Measurements from ENCODE around the gene DDO.

- TF ChIP-seq, protein P1, sequence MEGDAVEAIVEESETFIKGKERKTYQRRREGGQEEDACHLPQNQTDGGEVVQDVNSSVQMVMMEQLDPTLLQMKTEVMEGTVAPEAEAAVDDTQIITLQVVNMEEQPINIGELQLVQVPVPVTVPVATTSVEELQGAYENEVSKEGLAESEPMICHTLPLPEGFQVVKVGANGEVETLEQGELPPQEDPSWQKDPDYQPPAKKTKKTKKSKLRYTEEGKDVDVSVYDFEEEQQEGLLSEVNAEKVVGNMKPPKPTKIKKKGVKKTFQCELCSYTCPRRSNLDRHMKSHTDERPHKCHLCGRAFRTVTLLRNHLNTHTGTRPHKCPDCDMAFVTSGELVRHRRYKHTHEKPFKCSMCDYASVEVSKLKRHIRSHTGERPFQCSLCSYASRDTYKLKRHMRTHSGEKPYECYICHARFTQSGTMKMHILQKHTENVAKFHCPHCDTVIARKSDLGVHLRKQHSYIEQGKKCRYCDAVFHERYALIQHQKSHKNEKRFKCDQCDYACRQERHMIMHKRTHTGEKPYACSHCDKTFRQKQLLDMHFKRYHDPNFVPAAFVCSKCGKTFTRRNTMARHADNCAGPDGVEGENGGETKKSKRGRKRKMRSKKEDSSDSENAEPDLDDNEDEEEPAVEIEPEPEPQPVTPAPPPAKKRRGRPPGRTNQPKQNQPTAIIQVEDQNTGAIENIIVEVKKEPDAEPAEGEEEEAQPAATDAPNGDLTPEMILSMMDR (conservative IDR thresholded peaks at IDR 0.05), result no peak
- no peak for TF ChIP-seq ZFX (IDR thresholded peaks at IDR 0.05)
Measured at GRCh38 chr6:110345025-110345424, 70.3 kb downstream of the DDO start.

All from C4-2B (cell line).